Stimulated activated CD4-positive, alpha-beta T cell treated with anti-CD3 and anti-CD28 coated beads, Interleukin-2, amount 100 ng/mL, for 4 hours (primary cell): Measurements from ENCODE around the gene POC1B.

ENCODE experiments used
- DNase-seq: peaks from one replicate; pipeline ENCODE4 v3.0.0-alpha.2; 2020; ENCODE audit warnings: low read depth

POC1B gene

GRCh38 chr12:89539426-89540223, 13.8 kb upstream of the POC1B start:
- DNase-seq: no peak

GRCh38 chr12:89538897-89539296, 13.1 kb upstream of the POC1B start:
- DNase-seq: no peak

GRCh38 chr12:89537389-89537788, 11.5 kb upstream of the POC1B start:
- no peak for DNase-seq

- DNase-seq: no peak
These were observed 3.9 kb upstream of the POC1B start for GRCh38 chr12:89529738-89530137.

GRCh38 chr12:89528434-89528833, 2.6 kb upstream of the POC1B start:
- DNase-seq: no peak

GRCh38 chr12:89525305-89525823, 483 bp downstream of the POC1B start:
- DNase-seq: peak; percentile 13

- peak; percentile 66 for DNase-seq
These were observed 1.1 kb downstream of the POC1B start, which contains the start of gene GALNT4 for GRCh38 chr12:89524541-89525304. TSS of gene GALNT4 (minus strand) at chr12:89524796. CDS start at chr12:89524549, 247 bp downstream.

- no peak for DNase-seq
These were observed 1.9 kb downstream of the POC1B start for GRCh38 chr12:89523843-89524540.

- DNase-seq: no peak
These were observed 2.5 kb downstream of the POC1B start for GRCh38 chr12:89523393-89523792.

GRCh38 chr12:89521364-89522223, 4.3 kb downstream of the POC1B start:
- DNase-seq: no peak

GRCh38 chr12:89517720-89518119, 8.1 kb downstream of the POC1B start:
- no peak for DNase-seq

GRCh38 chr12:89516633-89517032, 9.2 kb downstream of the POC1B start:
- DNase-seq: no peak

GRCh38 chr12:89514751-89515150, 11.1 kb downstream of the POC1B start:
- DNase-seq: no peak

- no peak for DNase-seq
These were observed 12.3 kb downstream of the POC1B start for GRCh38 chr12:89513544-89513943.

GRCh38 chr12:89507015-89507824, 18.6 kb downstream of the POC1B start:
- no peak for DNase-seq

GRCh38 chr12:89506050-89506449, 19.8 kb downstream of the POC1B start:
- DNase-seq: no peak

- DNase-seq: no peak
These were observed 21.1 kb downstream of the POC1B start for GRCh38 chr12:89504560-89505346.

GRCh38 chr12:89501793-89502192, 24.1 kb downstream of the POC1B start:
- DNase-seq: no peak

- DNase-seq: no peak
These were observed 26.0 kb downstream of the POC1B start for GRCh38 chr12:89499857-89500256.

GRCh38 chr12:89497467-89497866, 28.4 kb downstream of the POC1B start:
- DNase-seq: no peak
